Endothelial cell (in vitro differentiated cells): ENCODE measurements around the gene IGFL3. TPM values are rescaled to one million over a fixed set of nuclear protein-coding genes. Genes with fewer than 3 reads are reported as not detected.
"Not testable (repeated sequence)": the region's sequence is repeated elsewhere in the genome, so short reads cannot be mapped to it uniquely, and the experiment has no call there.

ENCODE experiments used
- DNase-seq: peaks from one replicate; pipeline ENCODE4 v3.0.0; 2021; ENCODE audit warnings: low spot score
- H3K27ac Mint-ChIP-seq: one replicate; pipeline ENCODE4 v1.8.0; 2021; ENCODE audit warnings: mixed read lengths, inconsistent platforms; ENCODE audit not compliant: unreplicated experiment
- H3K27me3 Mint-ChIP-seq: one replicate; pipeline ENCODE4 v1.8.0; 2021; ENCODE audit warnings: mild to moderate bottlenecking, moderate library complexity, mixed read lengths, inconsistent platforms; ENCODE audit not compliant: unreplicated experiment
- H3K36me3 Mint-ChIP-seq: one replicate; pipeline ENCODE4 v1.8.0; 2021; ENCODE audit warnings: mild to moderate bottlenecking, low read depth, mixed read lengths, inconsistent platforms; ENCODE audit not compliant: unreplicated experiment
- H3K4me1 Mint-ChIP-seq: one replicate; pipeline ENCODE4 v1.8.0; 2021; ENCODE audit warnings: mild to moderate bottlenecking, mixed read lengths, inconsistent platforms; ENCODE audit not compliant: unreplicated experiment
- H3K4me3 Mint-ChIP-seq: one replicate; pipeline ENCODE4 v1.8.0; 2021; ENCODE audit warnings: mild to moderate bottlenecking, mixed read lengths, inconsistent platforms; ENCODE audit not compliant: unreplicated experiment
- H3K9me3 Mint-ChIP-seq: one replicate; pipeline ENCODE4 v1.8.0; 2021; ENCODE audit warnings: mixed read lengths, inconsistent platforms; ENCODE audit not compliant: unreplicated experiment
- long read RNA-seq: library from polyadenylated mRNA; unstranded; transcript quantifications from one replicate; pipeline ENCODE4 v2.0.0, GENCODE V29; 2020; ENCODE audit not compliant: unreplicated experiment
- total RNA-seq: library from RNA; stranded (reverse); fragmentation: NEBNext Ultra II Directional; extraction: Animal tissue kit (Norgen Biotek cat#: 25700); gene quantifications from one replicate; pipeline ENCODE4 v1.2.1, GENCODE V29; 2021; ENCODE audit not compliant: unreplicated experiment
- TF ChIP-seq, protein P1 (sequence below): fragments of 200-600 bp; sonication (generic); IDR thresholded peaks from one replicate; pipeline ENCODE4 v1.5.0; 2021; ENCODE audit warnings: antibody characterized with exemption; ENCODE audit not compliant: unreplicated experiment

IGFL3 gene
- total RNA-seq: not detected
- long read RNA-seq: 0 reads

DNA sequence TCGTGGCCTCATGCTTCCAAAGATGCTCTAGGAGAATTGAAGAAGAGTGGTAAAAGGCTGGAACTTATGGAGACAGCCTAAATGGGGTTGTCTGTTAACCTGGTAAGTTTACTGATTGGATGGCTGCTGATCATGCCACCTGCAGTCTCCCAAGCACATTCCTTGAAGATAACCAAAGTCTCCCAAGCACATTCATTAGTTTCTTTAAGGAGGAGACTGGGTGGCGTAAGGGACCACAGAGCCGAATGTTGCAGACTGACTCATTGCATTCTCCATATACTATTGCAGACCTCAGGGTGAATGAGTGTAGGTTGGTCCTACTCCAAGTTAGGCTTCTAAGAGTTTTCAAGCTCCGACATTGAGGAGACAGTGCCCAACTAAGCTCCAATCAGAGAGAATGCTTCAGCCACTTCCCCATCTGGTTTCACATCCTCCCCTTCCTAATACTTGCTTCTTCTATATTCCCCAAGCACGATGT is at the start of gene IGFL3:
TSS of gene IGFL3 (minus strand) at position 51 of the 478 bp plus-strand sequence. CDS start at position 12, 39 bp downstream.
- DNase-seq: no peak
- H3K27ac Mint-ChIP-seq: no peak within 1 kb of the TSS
- no peaks in the 10 kb centered on the region for H3K27me3 Mint-ChIP-seq
- no peaks in the 10 kb centered on the region for H3K9me3 Mint-ChIP-seq
- H3K4me1 Mint-ChIP-seq: peaks cover 4% of the 10 kb centered on the region
- H3K4me3 Mint-ChIP-seq: no peak within 1 kb of the TSS
- H3K36me3 Mint-ChIP-seq: no peaks in the 10 kb centered on the region
- TF ChIP-seq, protein P1, sequence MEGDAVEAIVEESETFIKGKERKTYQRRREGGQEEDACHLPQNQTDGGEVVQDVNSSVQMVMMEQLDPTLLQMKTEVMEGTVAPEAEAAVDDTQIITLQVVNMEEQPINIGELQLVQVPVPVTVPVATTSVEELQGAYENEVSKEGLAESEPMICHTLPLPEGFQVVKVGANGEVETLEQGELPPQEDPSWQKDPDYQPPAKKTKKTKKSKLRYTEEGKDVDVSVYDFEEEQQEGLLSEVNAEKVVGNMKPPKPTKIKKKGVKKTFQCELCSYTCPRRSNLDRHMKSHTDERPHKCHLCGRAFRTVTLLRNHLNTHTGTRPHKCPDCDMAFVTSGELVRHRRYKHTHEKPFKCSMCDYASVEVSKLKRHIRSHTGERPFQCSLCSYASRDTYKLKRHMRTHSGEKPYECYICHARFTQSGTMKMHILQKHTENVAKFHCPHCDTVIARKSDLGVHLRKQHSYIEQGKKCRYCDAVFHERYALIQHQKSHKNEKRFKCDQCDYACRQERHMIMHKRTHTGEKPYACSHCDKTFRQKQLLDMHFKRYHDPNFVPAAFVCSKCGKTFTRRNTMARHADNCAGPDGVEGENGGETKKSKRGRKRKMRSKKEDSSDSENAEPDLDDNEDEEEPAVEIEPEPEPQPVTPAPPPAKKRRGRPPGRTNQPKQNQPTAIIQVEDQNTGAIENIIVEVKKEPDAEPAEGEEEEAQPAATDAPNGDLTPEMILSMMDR: no peak

- Mint-ChIP-seq H3K9me3 (no peaks in the 10 kb centered on the region), H3K4me1 (peaks cover 4% of the 10 kb centered on the region), H3K36me3 (no peaks in the 10 kb centered on the region), H3K27me3 (no peaks in the 10 kb centered on the region), H3K4me3 (no peak overlapping the region), H3K27ac (no peak overlapping the region)
- TF ChIP-seq, protein P1: no peak
- DNase-seq: no peak
Measured at GRCh38 chr19:46173886-46174480, 49.5 kb upstream of the IGFL3 start.

DNA sequence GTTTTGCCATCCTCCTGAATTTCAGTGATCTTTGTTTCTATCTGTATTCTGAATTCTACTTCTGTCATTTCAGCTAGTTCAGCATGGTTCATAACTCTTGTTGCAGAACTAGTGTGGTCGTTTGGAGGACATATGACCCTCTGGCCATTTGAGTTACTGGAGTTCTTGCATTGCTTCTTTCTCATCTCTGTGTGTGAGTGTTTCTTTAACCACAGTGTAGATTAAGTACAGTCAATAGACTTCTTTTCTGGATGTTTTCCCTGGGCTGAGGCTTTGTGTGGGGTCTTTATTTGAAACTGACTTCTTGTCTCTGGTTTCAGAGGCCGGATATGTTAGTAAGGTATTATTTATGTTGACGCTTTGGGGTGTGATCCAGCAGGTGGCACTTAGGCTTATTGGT is 38.2 kb upstream of the IGFL3 start:
- Mint-ChIP-seq H3K9me3 (no peaks in the 10 kb centered on the region), H3K27me3 (peaks cover 6% of the 10 kb centered on the region), H3K4me1 (no peaks in the 10 kb centered on the region), H3K27ac (no peak overlapping the region), H3K36me3 (no peaks in the 10 kb centered on the region), H3K4me3 (peak overlapping the region; percentile 24)
- TF ChIP-seq, protein P1: no peak
- DNase-seq: no peak

DNA sequence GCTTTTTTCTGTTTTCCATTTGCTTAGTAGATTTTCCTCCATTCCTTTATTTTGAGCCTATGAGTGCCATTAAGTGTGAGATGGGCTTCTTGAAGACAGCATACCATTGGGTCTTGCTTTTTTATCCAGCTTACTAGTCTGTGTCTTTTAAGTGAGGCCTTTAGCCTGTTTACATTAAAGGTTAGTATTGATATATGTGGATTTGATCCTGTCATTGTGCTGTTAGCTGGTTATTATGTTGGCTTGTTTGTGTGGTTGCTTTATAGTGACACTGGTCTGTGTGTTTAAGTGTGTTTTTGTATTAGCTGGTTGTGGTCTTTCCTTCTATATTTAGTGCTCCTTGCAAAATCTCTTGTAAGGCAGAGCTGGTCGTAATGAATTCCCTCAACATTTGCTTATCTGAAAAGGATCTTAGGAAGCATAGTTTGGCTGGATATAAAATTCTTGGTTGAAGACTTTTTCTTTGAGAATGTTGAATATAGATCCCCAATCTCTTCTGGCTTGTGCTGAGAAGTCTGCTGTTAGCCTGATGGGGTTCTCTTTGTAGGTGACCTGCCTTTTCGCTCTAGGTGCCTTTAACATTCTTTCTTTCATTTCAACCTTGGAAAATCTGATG is 37.3 kb upstream of the IGFL3 start:
- H3K9me3 Mint-ChIP-seq, H3K27me3 Mint-ChIP-seq, H3K27ac Mint-ChIP-seq, H3K36me3 Mint-ChIP-seq, H3K4me1 Mint-ChIP-seq, DNase-seq, H3K4me3 Mint-ChIP-seq: not testable (repeated sequence)

GRCh38 chr19:46160233-46160775 is 35.8 kb upstream of the IGFL3 start:
- Mint-ChIP-seq H3K27me3 (peaks cover 6% of the 10 kb centered on the region), H3K4me3 (no peak overlapping the region), H3K27ac (no peak overlapping the region), H3K4me1 (no peaks in the 10 kb centered on the region), H3K9me3 (no peaks in the 10 kb centered on the region), H3K36me3 (no peaks in the 10 kb centered on the region)
- TF ChIP-seq, protein P1: no peak
- no peak for DNase-seq
